Measurements from ENCODE around the gene CLCN1.

CLCN1 gene

GRCh38 chr7:143304938-143305337 lies 11.0 kb upstream of the CLCN1 start:
- DNase-seq: no peak
- no peaks in the 10 kb centered on the region for H3K27me3 ChIP-seq (ENCODE audit: insufficient read depth, low read depth, severe bottlenecking)
- H3K27ac ChIP-seq: no peak overlapping the region
- no peak overlapping the region for H3K4me3 ChIP-seq (ENCODE audit: low read depth, low read length)
- H3K36me3 ChIP-seq: peaks cover 85% of the 10 kb centered on the region
- TF ChIP-seq CTCF (IDR thresholded peaks at IDR 0.05; ENCODE audit: low read depth, low read length): no peak
- H3K9me3 ChIP-seq (ENCODE audit: severe bottlenecking): no peaks in the 10 kb centered on the region

- peak; percentile 71 for DNase-seq
- peak; percentile 89 for TF ChIP-seq CTCF (IDR thresholded peaks at IDR 0.05; ENCODE audit: low read depth, low read length)
- Histone ChIP-seq H3K27me3 (ENCODE audit: insufficient read depth, low read depth, severe bottlenecking) (no peaks in the 10 kb centered on the region), H3K4me3 (ENCODE audit: low read depth, low read length) (no peak overlapping the region), H3K27ac (no peak overlapping the region), H3K9me3 (ENCODE audit: severe bottlenecking) (no peaks in the 10 kb centered on the region), H3K36me3 (peaks cover 80% of the 10 kb centered on the region)
These were observed 10.4 kb upstream of the CLCN1 start for GRCh38 chr7:143305423-143306070.

GRCh38 chr7:143308632-143309031 lies 7.3 kb upstream of the CLCN1 start:
- no peak for DNase-seq
- Histone ChIP-seq H3K4me3 (ENCODE audit: low read depth, low read length) (no peak overlapping the region), H3K27ac (no peak overlapping the region), H3K9me3 (ENCODE audit: severe bottlenecking) (no peaks in the 10 kb centered on the region), H3K27me3 (ENCODE audit: insufficient read depth, low read depth, severe bottlenecking) (no peaks in the 10 kb centered on the region), H3K36me3 (peaks cover 55% of the 10 kb centered on the region)
- no peak for TF ChIP-seq CTCF (IDR thresholded peaks at IDR 0.05; ENCODE audit: low read depth, low read length)

GRCh38 chr7:143314127-143314526 lies 1.8 kb upstream of the CLCN1 start:
- TF ChIP-seq CTCF (IDR thresholded peaks at IDR 0.05; ENCODE audit: low read depth, low read length): no peak
- H3K9me3 ChIP-seq (ENCODE audit: severe bottlenecking): no peaks in the 10 kb centered on the region
- H3K27me3 ChIP-seq (ENCODE audit: insufficient read depth, low read depth, severe bottlenecking): no peaks in the 10 kb centered on the region
- H3K4me3 ChIP-seq (ENCODE audit: low read depth, low read length): no peak overlapping the region
- DNase-seq: no peak
- H3K36me3 ChIP-seq: peaks cover 10% of the 10 kb centered on the region
- H3K27ac ChIP-seq: no peak overlapping the region

GRCh38 chr7:143316492-143316891 lies 581 bp downstream of the CLCN1 start:
- no peaks in the 10 kb centered on the region for H3K27me3 ChIP-seq (ENCODE audit: insufficient read depth, low read depth, severe bottlenecking)
- no peak for TF ChIP-seq CTCF (IDR thresholded peaks at IDR 0.05; ENCODE audit: low read depth, low read length)
- no peaks in the 10 kb centered on the region for H3K9me3 ChIP-seq (ENCODE audit: severe bottlenecking)
- H3K27ac ChIP-seq: no peak overlapping the region
- peaks cover 3% of the 10 kb centered on the region; the same call in 1 of the 2 replicates for H3K36me3 ChIP-seq
- DNase-seq: no peak
- H3K4me3 ChIP-seq (ENCODE audit: low read depth, low read length): no peak overlapping the region

GRCh38 chr7:143318661-143319060 lies 2.8 kb downstream of the CLCN1 start:
- DNase-seq: no peak
- Histone ChIP-seq H3K27me3 (ENCODE audit: insufficient read depth, low read depth, severe bottlenecking) (no peaks in the 10 kb centered on the region), H3K9me3 (ENCODE audit: severe bottlenecking) (no peaks in the 10 kb centered on the region), H3K36me3 (no peaks in the 10 kb centered on the region), H3K4me3 (ENCODE audit: low read depth, low read length) (no peak overlapping the region), H3K27ac (no peak overlapping the region)
- TF ChIP-seq CTCF (IDR thresholded peaks at IDR 0.05; ENCODE audit: low read depth, low read length): no peak
